GM12865 (cell line): Measurements from ENCODE around the gene SEL1L3.

Experiments used
- DNase-seq: peaks from one replicate; pipeline ENCODE4 v3.0.0; 2010; ENCODE audit warnings: low read depth
- H3K4me3 ChIP-seq: 2 replicates; pipeline ENCODE4 v1.5.1; 2011; ENCODE audit warnings: mild to moderate bottlenecking, low read depth, low read length, control low read depth
- CTCF ChIP-seq: IDR thresholded peaks from 2 replicates; pipeline ENCODE4 v1.5.1; 2011; ENCODE audit warnings: low read length, control low read depth, low read depth, inconsistent platforms; ENCODE audit not compliant: insufficient read depth; ENCODE audit errors: missing control alignments

Gene SEL1L3

GRCh38 chr4:25700661-25701060, 162.1 kb downstream of the SEL1L3 start:
- no peak for TF ChIP-seq CTCF
- no peak for DNase-seq
- H3K4me3 ChIP-seq = no peak overlapping the region

- no peak for TF ChIP-seq CTCF
These were observed 165.3 kb downstream of the SEL1L3 start for GRCh38 chr4:25697516-25697915.

More at GRCh38 chr4:25697516-25697915, 165.3 kb downstream of the SEL1L3 start:
- no peak overlapping the region for H3K4me3 ChIP-seq
- DNase-seq = no peak
